GM23248 (cell line): ENCODE data around the gene HSPB2.

Source experiments
- EZH2 ChIP-seq: fragments of 200-600 bp; sonication (generic); IDR thresholded peaks from 2 replicates; pipeline ENCODE4 v1.6.1; 2018; ENCODE audit warnings: antibody characterized with exemption, mild to moderate bottlenecking; ENCODE audit not compliant: insufficient read depth, poor library complexity, severe bottlenecking
- EZH2phosphoT487 ChIP-seq: fragments of 200-600 bp; sonication (generic); IDR thresholded peaks from 2 replicates; pipeline ENCODE4 v1.6.1; 2018; ENCODE audit warnings: antibody characterized with exemption, moderate library complexity, mild to moderate bottlenecking, low read depth; ENCODE audit not compliant: insufficient read depth

DNA sequence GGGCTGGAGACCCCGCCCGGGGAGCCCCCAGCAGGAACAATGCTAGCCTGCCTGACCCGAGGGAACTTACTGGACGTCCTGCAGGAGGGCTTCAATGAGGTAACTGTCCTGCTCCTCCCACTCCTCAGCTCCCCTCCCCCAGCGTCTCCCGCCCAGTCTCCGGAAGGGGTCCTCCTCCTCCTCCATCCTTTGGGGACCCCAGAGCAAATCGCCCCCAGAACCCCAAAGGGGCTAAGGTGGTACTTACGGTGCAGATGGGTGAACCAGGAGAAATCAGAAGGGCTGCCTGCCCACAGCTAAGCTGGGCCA lies 24.9 kb downstream of the HSPB2 start:
- TF ChIP-seq EZH2phosphoT487 (no peak), EZH2 (no peak)
